Hepatocyte (in vitro differentiated cells): Measurements from ENCODE around the gene ALK.

ENCODE experiments used
- EZH2 ChIP-seq: fragments of 200-600 bp; sonication (generic); IDR thresholded peaks from 2 replicates; pipeline ENCODE4 v1.6.1; 2016; ENCODE audit warnings: antibody characterized with exemption, mild to moderate bottlenecking, borderline replicate concordance
- TF ChIP-seq, protein P1 (sequence below): fragments of 200-600 bp; sonication (generic); IDR thresholded peaks from 2 replicates; pipeline ENCODE4 v1.5.1; 2016; ENCODE audit warnings: antibody characterized with exemption, mild to moderate bottlenecking; ENCODE audit not compliant: poor library complexity

DNA sequence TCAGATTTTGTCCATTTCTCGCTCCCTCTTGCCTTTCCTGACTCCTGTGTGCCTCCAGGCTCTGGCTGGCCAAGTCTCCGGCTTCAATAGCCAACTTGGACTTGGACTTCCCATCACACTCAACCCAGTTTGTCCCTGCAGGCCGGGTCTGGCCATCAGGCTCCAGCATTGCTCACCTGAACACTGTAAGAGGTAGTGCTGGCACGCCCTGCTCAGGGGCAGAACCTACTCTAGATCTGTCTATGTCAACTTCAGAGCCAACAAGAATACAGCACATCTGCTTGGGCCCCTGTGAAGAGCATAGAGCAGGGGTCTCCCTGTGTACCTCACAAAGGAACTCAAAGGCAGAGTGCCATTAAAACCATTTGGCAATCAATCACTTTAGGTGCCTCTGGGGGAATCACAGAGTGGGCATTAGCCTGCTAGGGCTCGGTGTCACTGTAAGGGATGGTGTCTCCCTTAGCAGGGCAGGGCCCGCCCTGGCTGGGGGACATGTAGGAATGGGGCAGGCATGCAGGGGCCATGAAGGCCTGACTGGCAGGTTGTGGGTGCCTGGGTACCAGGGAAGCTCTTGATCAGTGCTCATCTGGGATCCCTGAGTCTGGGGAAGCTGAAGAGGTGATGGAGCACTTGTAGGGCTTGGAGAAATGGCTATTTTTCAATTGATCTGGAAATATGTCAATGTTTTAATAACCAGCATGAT, 480.3 kb downstream of the ALK start:
- TF ChIP-seq, protein P1, sequence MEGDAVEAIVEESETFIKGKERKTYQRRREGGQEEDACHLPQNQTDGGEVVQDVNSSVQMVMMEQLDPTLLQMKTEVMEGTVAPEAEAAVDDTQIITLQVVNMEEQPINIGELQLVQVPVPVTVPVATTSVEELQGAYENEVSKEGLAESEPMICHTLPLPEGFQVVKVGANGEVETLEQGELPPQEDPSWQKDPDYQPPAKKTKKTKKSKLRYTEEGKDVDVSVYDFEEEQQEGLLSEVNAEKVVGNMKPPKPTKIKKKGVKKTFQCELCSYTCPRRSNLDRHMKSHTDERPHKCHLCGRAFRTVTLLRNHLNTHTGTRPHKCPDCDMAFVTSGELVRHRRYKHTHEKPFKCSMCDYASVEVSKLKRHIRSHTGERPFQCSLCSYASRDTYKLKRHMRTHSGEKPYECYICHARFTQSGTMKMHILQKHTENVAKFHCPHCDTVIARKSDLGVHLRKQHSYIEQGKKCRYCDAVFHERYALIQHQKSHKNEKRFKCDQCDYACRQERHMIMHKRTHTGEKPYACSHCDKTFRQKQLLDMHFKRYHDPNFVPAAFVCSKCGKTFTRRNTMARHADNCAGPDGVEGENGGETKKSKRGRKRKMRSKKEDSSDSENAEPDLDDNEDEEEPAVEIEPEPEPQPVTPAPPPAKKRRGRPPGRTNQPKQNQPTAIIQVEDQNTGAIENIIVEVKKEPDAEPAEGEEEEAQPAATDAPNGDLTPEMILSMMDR, result no peak
- no peak for TF ChIP-seq EZH2
